WERI-Rb-1 (cell line): Measurements from ENCODE around the gene RNF39.
"Not testable (repeated sequence)": the region's sequence is repeated elsewhere in the genome, so short reads cannot be mapped to it uniquely, and the experiment has no call there.

Experiments
- DNase-seq: peaks from one replicate; pipeline ENCODE4 v3.0.0-alpha.2; 2020
- H3K27ac ChIP-seq: fragments of 250-450 bp; sonication (Bioruptor Pico); 2 replicates; pipeline ENCODE4 v1.5.1; 2020; ENCODE audit warnings: mild to moderate bottlenecking, moderate library complexity
- H3K27me3 ChIP-seq: fragments of 250-450 bp; sonication (Bioruptor Pico); 2 replicates; pipeline ENCODE4 v1.5.1; 2021; ENCODE audit warnings: mild to moderate bottlenecking, low read depth, moderate library complexity; ENCODE audit not compliant: insufficient read depth, severe bottlenecking
- H3K36me3 ChIP-seq: fragments of 250-450 bp; sonication (Bioruptor Pico); 2 replicates; pipeline ENCODE4 v1.5.1; 2020; ENCODE audit warnings: mild to moderate bottlenecking, moderate library complexity
- H3K4me3 ChIP-seq: 2 replicates; pipeline ENCODE4 v1.5.1; 2011; ENCODE audit warnings: low read depth, mild to moderate bottlenecking, control low read depth, low read length
- H3K9me3 ChIP-seq: fragments of 250-450 bp; sonication (Bioruptor Pico); 2 replicates; pipeline ENCODE4 v1.5.1; 2021; ENCODE audit warnings: mild to moderate bottlenecking, moderate library complexity; ENCODE audit not compliant: severe bottlenecking
- TF ChIP-seq, protein P1 (sequence below): IDR thresholded peaks from 2 replicates; pipeline ENCODE4 v1.5.1; 2011; ENCODE audit warnings: low read depth, mild to moderate bottlenecking, control low read depth, inconsistent platforms, low read length

The RNF39 gene, protein sequence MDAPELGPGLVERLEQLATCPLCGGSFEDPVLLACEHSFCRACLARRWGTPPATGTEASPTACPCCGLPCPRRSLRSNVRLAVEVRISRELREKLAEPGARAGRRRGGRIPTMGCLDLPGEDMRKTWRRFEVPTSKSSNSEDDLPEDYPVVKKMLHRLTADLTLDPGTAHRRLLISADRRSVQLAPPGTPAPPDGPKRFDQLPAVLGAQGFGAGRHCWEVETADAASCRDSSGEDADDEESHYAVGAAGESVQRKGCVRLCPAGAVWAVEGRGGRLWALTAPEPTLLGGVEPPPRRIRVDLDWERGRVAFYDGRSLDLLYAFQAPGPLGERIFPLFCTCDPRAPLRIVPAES

GRCh38 chr6:30075094-30075789 lies at the start of gene RNF39:
TSS of gene RNF39 (minus strand) at chr6:30075769. CDS start at chr6:30075585, 184 bp downstream.
- DNase-seq, result peak; percentile 36
- Histone ChIP-seq H3K4me3 (peak within 1 kb of the TSS; percentile 27), H3K36me3 (peaks cover 3% of the 10 kb centered on the region), H3K27ac (no peak within 1 kb of the TSS), H3K9me3 (no peaks in the 10 kb centered on the region), H3K27me3 (peaks cover 72% of the 10 kb centered on the region)
- TF ChIP-seq, protein P1, sequence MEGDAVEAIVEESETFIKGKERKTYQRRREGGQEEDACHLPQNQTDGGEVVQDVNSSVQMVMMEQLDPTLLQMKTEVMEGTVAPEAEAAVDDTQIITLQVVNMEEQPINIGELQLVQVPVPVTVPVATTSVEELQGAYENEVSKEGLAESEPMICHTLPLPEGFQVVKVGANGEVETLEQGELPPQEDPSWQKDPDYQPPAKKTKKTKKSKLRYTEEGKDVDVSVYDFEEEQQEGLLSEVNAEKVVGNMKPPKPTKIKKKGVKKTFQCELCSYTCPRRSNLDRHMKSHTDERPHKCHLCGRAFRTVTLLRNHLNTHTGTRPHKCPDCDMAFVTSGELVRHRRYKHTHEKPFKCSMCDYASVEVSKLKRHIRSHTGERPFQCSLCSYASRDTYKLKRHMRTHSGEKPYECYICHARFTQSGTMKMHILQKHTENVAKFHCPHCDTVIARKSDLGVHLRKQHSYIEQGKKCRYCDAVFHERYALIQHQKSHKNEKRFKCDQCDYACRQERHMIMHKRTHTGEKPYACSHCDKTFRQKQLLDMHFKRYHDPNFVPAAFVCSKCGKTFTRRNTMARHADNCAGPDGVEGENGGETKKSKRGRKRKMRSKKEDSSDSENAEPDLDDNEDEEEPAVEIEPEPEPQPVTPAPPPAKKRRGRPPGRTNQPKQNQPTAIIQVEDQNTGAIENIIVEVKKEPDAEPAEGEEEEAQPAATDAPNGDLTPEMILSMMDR, result 0 out of 2 replicates have a peak, but pooled peaks have one; percentile 5

- Histone ChIP-seq H3K27me3 (peaks cover 96% of the 10 kb centered on the region), H3K36me3 (no peaks in the 10 kb centered on the region), H3K4me3 (no peak overlapping the region), H3K27ac (no peak overlapping the region), H3K9me3 (no peaks in the 10 kb centered on the region)
- no peak for DNase-seq
- TF ChIP-seq, protein P1, result no peak
Measured at GRCh38 chr6:30122515-30122914, 46.9 kb upstream of the RNF39 start.

GRCh38 chr6:30121446-30122366 lies 46.1 kb upstream of the RNF39 start:
- no peak for DNase-seq
- TF ChIP-seq, protein P1, result no peak
- no peaks in the 10 kb centered on the region for H3K9me3 ChIP-seq
- H3K36me3 ChIP-seq, result no peaks in the 10 kb centered on the region
- H3K27ac ChIP-seq, result no peak overlapping the region
- peaks cover 96% of the 10 kb centered on the region for H3K27me3 ChIP-seq
- no peak overlapping the region for H3K4me3 ChIP-seq

DNA sequence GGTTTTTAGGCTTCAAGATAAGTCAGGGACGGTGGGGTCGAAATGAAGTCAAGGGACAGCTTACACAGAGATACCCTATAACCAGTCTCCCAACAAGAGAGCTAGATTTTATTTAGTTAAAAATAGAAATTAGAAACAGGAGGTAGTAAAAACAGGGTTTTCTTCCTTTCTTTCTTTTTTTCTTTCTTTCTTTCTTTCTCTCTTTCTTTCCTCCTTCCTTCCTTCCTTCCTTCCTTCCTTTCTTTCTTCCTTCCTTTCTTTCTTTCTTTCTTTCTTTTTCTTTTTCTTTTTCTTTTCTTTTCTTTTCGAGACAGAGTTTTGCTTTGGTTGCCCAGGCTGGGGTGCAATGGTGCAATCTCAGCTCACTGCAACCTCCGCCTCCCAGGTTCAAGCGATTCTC lies 43.1 kb upstream of the RNF39 start:
- DNase-seq, H3K9me3 ChIP-seq, H3K36me3 ChIP-seq, H3K4me3 ChIP-seq, H3K27ac ChIP-seq: not testable (repeated sequence)
- H3K27me3 ChIP-seq, result peaks cover 96% of the 10 kb centered on the region

GRCh38 chr6:30116724-30117123 lies 41.2 kb upstream of the RNF39 start:
- H3K36me3 ChIP-seq, result no peaks in the 10 kb centered on the region
- TF ChIP-seq, protein P1, result no peak
- no peaks in the 10 kb centered on the region for H3K9me3 ChIP-seq
- no peak overlapping the region for H3K4me3 ChIP-seq
- DNase-seq, result no peak
- H3K27me3 ChIP-seq, result peaks cover 97% of the 10 kb centered on the region
- H3K27ac ChIP-seq, result no peak overlapping the region
